ENCODE measurements around the gene MYCBP2.

DNA sequence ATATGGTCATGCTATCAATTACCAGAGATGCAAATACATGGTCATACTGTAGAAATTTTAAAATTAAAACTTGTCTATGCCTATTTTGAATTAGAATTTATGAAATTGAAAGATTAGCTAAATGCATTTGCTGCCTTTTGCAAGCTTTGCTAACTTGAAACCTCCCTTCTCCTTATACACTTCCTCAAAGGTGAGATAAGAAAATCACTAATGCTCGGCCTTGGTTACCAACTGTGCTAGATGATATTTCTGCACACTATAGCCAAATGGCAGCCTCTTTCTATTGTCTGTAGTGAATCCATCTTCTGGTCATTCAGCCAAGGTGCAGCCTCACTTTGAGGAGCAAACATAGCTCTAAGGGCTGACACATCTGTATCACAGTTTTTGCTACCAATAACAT, 31.1 kb upstream of the MYCBP2 start:
- TF ChIP-seq RAD21 (conservative IDR thresholded peaks at IDR 0.05 in 1 of 2, IDR thresholded peaks at IDR 0.05 in 1 of 2) (no peak), POLR2A (IDR thresholded peaks at IDR 0.05; ENCODE audit: low read length) (no peak), CHD2 (IDR thresholded peaks at IDR 0.05; ENCODE audit: low read length, partially characterized antibody) (no peak), EP300 (IDR thresholded peaks at IDR 0.05) (no peak), HDAC2 (IDR thresholded peaks at IDR 0.05) (no peak)
- TF ChIP-seq, protein P1, sequence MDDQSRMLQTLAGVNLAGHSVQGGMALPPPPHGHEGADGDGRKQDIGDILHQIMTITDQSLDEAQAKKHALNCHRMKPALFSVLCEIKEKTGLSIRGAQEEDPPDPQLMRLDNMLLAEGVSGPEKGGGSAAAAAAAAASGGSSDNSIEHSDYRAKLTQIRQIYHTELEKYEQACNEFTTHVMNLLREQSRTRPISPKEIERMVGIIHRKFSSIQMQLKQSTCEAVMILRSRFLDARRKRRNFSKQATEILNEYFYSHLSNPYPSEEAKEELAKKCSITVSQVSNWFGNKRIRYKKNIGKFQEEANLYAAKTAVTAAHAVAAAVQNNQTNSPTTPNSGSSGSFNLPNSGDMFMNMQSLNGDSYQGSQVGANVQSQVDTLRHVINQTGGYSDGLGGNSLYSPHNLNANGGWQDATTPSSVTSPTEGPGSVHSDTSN (IDR thresholded peaks at IDR 0.05), result no peak
- TF ChIP-seq, protein P2, sequence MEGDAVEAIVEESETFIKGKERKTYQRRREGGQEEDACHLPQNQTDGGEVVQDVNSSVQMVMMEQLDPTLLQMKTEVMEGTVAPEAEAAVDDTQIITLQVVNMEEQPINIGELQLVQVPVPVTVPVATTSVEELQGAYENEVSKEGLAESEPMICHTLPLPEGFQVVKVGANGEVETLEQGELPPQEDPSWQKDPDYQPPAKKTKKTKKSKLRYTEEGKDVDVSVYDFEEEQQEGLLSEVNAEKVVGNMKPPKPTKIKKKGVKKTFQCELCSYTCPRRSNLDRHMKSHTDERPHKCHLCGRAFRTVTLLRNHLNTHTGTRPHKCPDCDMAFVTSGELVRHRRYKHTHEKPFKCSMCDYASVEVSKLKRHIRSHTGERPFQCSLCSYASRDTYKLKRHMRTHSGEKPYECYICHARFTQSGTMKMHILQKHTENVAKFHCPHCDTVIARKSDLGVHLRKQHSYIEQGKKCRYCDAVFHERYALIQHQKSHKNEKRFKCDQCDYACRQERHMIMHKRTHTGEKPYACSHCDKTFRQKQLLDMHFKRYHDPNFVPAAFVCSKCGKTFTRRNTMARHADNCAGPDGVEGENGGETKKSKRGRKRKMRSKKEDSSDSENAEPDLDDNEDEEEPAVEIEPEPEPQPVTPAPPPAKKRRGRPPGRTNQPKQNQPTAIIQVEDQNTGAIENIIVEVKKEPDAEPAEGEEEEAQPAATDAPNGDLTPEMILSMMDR (IDR thresholded peaks at IDR 0.05), result no peak
